Caco-2 (cell line): ENCODE results near the gene IGSF6. TPM values are rescaled to one million over a fixed set of nuclear protein-coding genes. Genes with fewer than 3 reads are reported as not detected.

Source experiments
- BruUV-seq: library from RNA; stranded (reverse); fragments of 400-500 nt; replicated peaks from 2 replicates; lab custom pipeline; 2021; lab: Mats Ljungman, UMichigan
- CTCF ChIA-PET: fragments of 300-600 bp; sonication (Branson Sonifier 250); formaldehyde crosslinking; loops from one replicate; lab custom pipeline; 2022; ENCODE audit warnings: antibody characterized with exemption; lab: Charles Lee
- POLR2A ChIA-PET: fragments of 300-600 bp; sonication (Branson Sonifier 250); formaldehyde crosslinking; loops from one replicate; lab custom pipeline; 2022; ENCODE audit warnings: antibody characterized with exemption; lab: Charles Lee
- DNase-seq, 2 experiments: peaks; one replicate each; pipeline versions ENCODE4 v3.0.0 to v3.0.0-alpha.2; 2020 to 2022
- H3K27me3 ChIP-seq: replicated peaks from 2 replicates; pipeline ENCODE4 v1.6.0; 2011; ENCODE audit warnings: low read length; ENCODE audit not compliant: control insufficient read depth, insufficient read depth
- H3K36me3 ChIP-seq: 2 replicates; pipeline ENCODE4 v1.5.1; 2011; ENCODE audit warnings: low read length; ENCODE audit not compliant: control insufficient read depth, insufficient read depth
- H3K4me1 ChIP-seq: fragments of 250-450 bp; sonication (Bioruptor Pico); 2 replicates; pipeline ENCODE4 v1.5.1; 2020; ENCODE audit warnings: mild to moderate bottlenecking
- H3K4me3 ChIP-seq: 2 replicates; pipeline ENCODE4 v1.5.1; 2011; ENCODE audit warnings: low read depth, mild to moderate bottlenecking, control low read depth, low read length
- H3K9me3 ChIP-seq: fragments of 250-450 bp; sonication (Bioruptor Pico); 2 replicates; pipeline ENCODE4 v1.5.1; 2020; ENCODE audit warnings: mild to moderate bottlenecking, moderate library complexity
- H3K27ac Mint-ChIP-seq: one replicate; pipeline ENCODE4 v1.8.0; 2022; ENCODE audit warnings: mixed read lengths; ENCODE audit not compliant: unreplicated experiment
- H3K27me3 Mint-ChIP-seq: one replicate; pipeline ENCODE4 v1.8.0; 2022; ENCODE audit warnings: mixed read lengths; ENCODE audit not compliant: insufficient read depth, unreplicated experiment
- H3K36me3 Mint-ChIP-seq: one replicate; pipeline ENCODE4 v1.8.0; 2022; ENCODE audit warnings: mild to moderate bottlenecking, mixed read lengths; ENCODE audit not compliant: insufficient read depth, unreplicated experiment
- H3K4me1 Mint-ChIP-seq: one replicate; pipeline ENCODE4 v1.8.0; 2022; ENCODE audit warnings: low read depth, mixed read lengths; ENCODE audit not compliant: unreplicated experiment
- H3K4me3 Mint-ChIP-seq: one replicate; pipeline ENCODE4 v1.8.0; 2022; ENCODE audit warnings: mild to moderate bottlenecking, moderate library complexity, mixed read lengths; ENCODE audit not compliant: unreplicated experiment
- H3K9me3 Mint-ChIP-seq: one replicate; pipeline ENCODE4 v1.8.0; 2022; ENCODE audit warnings: mixed read lengths; ENCODE audit not compliant: unreplicated experiment
- intact Hi-C: fragments of 100-400 bp; cut with micrococcal nuclease; formaldehyde crosslinking; loops from one replicate; pipeline ENCODE4 v1.10.0; 2022; ENCODE audit not compliant: unreplicated experiment
- total RNA-seq: library from RNA; stranded (reverse); gene quantifications from 2 replicates; pipeline ENCODE4 v1.2.3, GENCODE V29; 2022
- TF ChIP-seq, protein P1 (sequence below), 2 experiments: fragments of 200-600 bp in 1 of 2; IDR thresholded peaks; 1 replicate in 1 of 2; 2 replicates in 1 of 2; pipeline versions ENCODE4 v1.5.1 to v1.8.0; 2011 to 2022; ENCODE audit warnings: antibody characterized with exemption in 1 of 2, control low read depth in 1 of 2, inconsistent platforms in 1 of 2, low read depth in 1 of 2, low read length in 1 of 2, mild to moderate bottlenecking in 1 of 2, moderate library complexity in 1 of 2; ENCODE audit not compliant: insufficient read depth in 1 of 2, severe bottlenecking in 1 of 2, unreplicated experiment in 1 of 2

Gene IGSF6
- total RNA-seq, 1 experiment from 2014 or later = not detected

DNA sequence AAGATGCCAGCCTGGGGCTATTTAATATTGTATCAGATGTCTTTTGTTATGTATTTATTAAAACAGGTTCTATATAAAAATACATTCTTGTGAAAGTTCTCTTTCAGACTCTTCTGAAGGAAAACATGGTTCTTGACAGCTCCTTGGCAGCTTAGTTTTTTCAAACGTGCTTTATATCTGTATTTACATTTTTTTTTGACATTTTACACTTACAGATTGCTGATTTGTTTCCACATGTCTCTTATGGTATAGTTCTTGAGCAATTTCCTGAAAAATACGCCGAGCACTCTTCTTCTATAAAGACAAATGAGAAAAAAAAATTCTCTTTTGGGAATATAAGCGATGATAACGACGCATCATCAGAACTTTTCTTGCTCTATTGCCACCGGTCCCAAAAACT lies 9.5 kb downstream of the IGSF6 start:
- intact Hi-C loops = no loop called here
- ChIA-PET POLR2A (no interaction called here), CTCF (no interaction called here)
- Histone ChIP-seq H3K4me1 (peaks cover 4% of the 10 kb centered on the region; the same call in 1 of the 2 replicates), H3K9me3 (no peaks in the 10 kb centered on the region), H3K27me3 (no peaks in the 10 kb centered on the region), H3K4me3 (no peak overlapping the region), H3K36me3 (no peaks in the 10 kb centered on the region)
- BruUV-seq = no TSS peak
- Mint-ChIP-seq H3K27me3 (no peaks in the 10 kb centered on the region), H3K4me3 (no peak overlapping the region), H3K36me3 (no peaks in the 10 kb centered on the region), H3K4me1 (peaks cover 7% of the 10 kb centered on the region), H3K27ac (no peak overlapping the region), H3K9me3 (no peaks in the 10 kb centered on the region)
- TF ChIP-seq, protein P1, sequence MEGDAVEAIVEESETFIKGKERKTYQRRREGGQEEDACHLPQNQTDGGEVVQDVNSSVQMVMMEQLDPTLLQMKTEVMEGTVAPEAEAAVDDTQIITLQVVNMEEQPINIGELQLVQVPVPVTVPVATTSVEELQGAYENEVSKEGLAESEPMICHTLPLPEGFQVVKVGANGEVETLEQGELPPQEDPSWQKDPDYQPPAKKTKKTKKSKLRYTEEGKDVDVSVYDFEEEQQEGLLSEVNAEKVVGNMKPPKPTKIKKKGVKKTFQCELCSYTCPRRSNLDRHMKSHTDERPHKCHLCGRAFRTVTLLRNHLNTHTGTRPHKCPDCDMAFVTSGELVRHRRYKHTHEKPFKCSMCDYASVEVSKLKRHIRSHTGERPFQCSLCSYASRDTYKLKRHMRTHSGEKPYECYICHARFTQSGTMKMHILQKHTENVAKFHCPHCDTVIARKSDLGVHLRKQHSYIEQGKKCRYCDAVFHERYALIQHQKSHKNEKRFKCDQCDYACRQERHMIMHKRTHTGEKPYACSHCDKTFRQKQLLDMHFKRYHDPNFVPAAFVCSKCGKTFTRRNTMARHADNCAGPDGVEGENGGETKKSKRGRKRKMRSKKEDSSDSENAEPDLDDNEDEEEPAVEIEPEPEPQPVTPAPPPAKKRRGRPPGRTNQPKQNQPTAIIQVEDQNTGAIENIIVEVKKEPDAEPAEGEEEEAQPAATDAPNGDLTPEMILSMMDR (IDR thresholded peaks at IDR 0.05; ENCODE audit: insufficient read depth in 1 of 2, low read depth in 1 of 2, low read length in 1 of 2, severe bottlenecking in 1 of 2, unreplicated experiment in 1 of 2) = no peak
- no peak for DNase-seq

DNA sequence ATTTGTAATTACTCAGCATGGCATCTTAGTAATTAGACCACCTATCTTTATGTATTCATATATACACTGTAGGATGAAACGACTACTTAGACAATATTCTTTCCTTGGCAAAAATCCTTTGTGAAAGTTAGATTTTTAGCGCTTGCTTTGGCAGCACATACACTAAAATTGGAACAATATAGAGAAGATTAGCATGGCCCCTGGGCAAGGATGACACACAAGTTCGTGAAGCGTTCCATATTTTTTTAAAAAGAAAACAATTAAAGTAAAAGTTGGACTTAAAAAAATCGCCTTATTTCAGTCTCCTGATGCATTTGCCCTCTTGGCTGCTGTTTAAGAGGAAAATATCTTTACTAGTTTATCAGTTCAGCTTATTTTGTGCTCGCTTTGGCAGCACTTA lies 10.5 kb downstream of the IGSF6 start:
- no peak overlapping the region for H3K4me3 ChIP-seq
- no peaks in the 10 kb centered on the region for H3K9me3 ChIP-seq
- no peaks in the 10 kb centered on the region for H3K27me3 ChIP-seq
- no peak for DNase-seq
- TF ChIP-seq, protein P1 (IDR thresholded peaks at IDR 0.05; ENCODE audit: insufficient read depth in 1 of 2, low read depth in 1 of 2, low read length in 1 of 2, severe bottlenecking in 1 of 2, unreplicated experiment in 1 of 2) = no peak
- ChIA-PET CTCF (no interaction called here), POLR2A (no interaction called here)
- H3K9me3 Mint-ChIP-seq = no peaks in the 10 kb centered on the region
- no peak overlapping the region for H3K4me3 Mint-ChIP-seq
- H3K4me1 Mint-ChIP-seq = peaks cover 7% of the 10 kb centered on the region
- H3K4me1 ChIP-seq = peaks cover 4% of the 10 kb centered on the region; the same call in 1 of the 2 replicates
- intact Hi-C loops = no loop called here
- H3K27me3 Mint-ChIP-seq = no peaks in the 10 kb centered on the region
- no peak overlapping the region for H3K27ac Mint-ChIP-seq
- H3K36me3 ChIP-seq = no peaks in the 10 kb centered on the region
- no TSS peak for BruUV-seq
- no peaks in the 10 kb centered on the region for H3K36me3 Mint-ChIP-seq

DNA sequence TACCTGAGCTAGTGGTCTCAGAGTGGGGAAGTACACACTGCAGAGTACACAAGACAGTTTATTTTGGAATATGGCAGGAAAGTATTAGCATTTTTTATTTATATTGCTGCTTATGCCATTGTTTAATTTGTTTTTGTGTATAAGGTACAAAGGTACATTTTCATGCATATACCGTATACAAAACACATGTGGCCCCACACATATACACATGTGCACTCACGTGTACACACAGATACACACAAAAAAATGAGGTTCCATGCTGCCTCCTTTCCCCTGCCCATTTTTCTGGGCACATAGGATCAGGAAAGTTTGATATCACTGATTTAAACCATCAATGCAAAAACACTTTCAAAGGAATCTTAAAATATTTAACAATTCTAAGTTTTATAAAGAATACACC lies 12.9 kb downstream of the IGSF6 start:
- H3K36me3 Mint-ChIP-seq = no peaks in the 10 kb centered on the region
- no peaks in the 10 kb centered on the region for H3K27me3 Mint-ChIP-seq
- Histone ChIP-seq H3K4me1 (peaks cover 4% of the 10 kb centered on the region; the same call in 1 of the 2 replicates), H3K9me3 (no peaks in the 10 kb centered on the region), H3K4me3 (no peak overlapping the region), H3K36me3 (no peaks in the 10 kb centered on the region), H3K27me3 (no peaks in the 10 kb centered on the region)
- DNase-seq = no peak
- no peak overlapping the region for H3K4me3 Mint-ChIP-seq
- H3K27ac Mint-ChIP-seq = no peak overlapping the region
- TF ChIP-seq, protein P1 (IDR thresholded peaks at IDR 0.05; ENCODE audit: insufficient read depth in 1 of 2, low read depth in 1 of 2, low read length in 1 of 2, severe bottlenecking in 1 of 2, unreplicated experiment in 1 of 2) = no peak
- POLR2A ChIA-PET = no interaction called here
- no TSS peak for BruUV-seq
- intact Hi-C loops = no loop called here
- H3K9me3 Mint-ChIP-seq = no peaks in the 10 kb centered on the region
- CTCF ChIA-PET = no interaction called here
- peaks cover 7% of the 10 kb centered on the region for H3K4me1 Mint-ChIP-seq
